Mesodermal cell (in vitro differentiated cells): ENCODE measurements around the gene GIPC2.
"Not testable (repeated sequence)": the region's sequence is repeated elsewhere in the genome, so short reads cannot be mapped to it uniquely, and the experiment has no call there.

ENCODE experiments used
- H3K27ac ChIP-seq: 2 replicates; pipeline ENCODE4 v1.7.0; 2013; ENCODE audit warnings: mild to moderate bottlenecking, low read depth, low read length, moderate library complexity; ENCODE audit not compliant: severe bottlenecking
- H3K36me3 ChIP-seq: 2 replicates; pipeline ENCODE4 v1.7.1; 2013; ENCODE audit warnings: mild to moderate bottlenecking, low read length, moderate library complexity; ENCODE audit not compliant: control insufficient read depth, insufficient read depth
- H3K4me1 ChIP-seq: one replicate; pipeline ENCODE4 v1.7.1; 2013; ENCODE audit warnings: mild to moderate bottlenecking, low read length; ENCODE audit not compliant: insufficient read depth, control insufficient read depth, poor library complexity, severe bottlenecking
- H3K4me3 ChIP-seq: 2 replicates; pipeline ENCODE4 v1.7.0; 2013; ENCODE audit warnings: low read length, control low read depth, mild to moderate bottlenecking; ENCODE audit not compliant: insufficient read depth, poor library complexity, severe bottlenecking; ENCODE audit errors: extremely low read depth
- H3K9me3 ChIP-seq: 2 replicates; pipeline ENCODE4 v1.7.1; 2013; ENCODE audit warnings: mild to moderate bottlenecking, low read length, moderate library complexity; ENCODE audit not compliant: control insufficient read depth
- WGBS, 2 experiments: methylation state at CpG; one replicate each; pipeline ENCODE4 v1.1.5; 2013; ENCODE audit warnings: missing lambda C conversion rate in 2 of 2; ENCODE audit not compliant: insufficient coverage in 2 of 2; 5-methylcytosine and 5-hydroxymethylcytosine counted together

Gene GIPC2

GRCh38 chr1:78113156-78113916 is 67.6 kb downstream of the GIPC2 start:
- no peaks in the 10 kb centered on the region for H3K36me3 ChIP-seq
- no peak overlapping the region for H3K4me3 ChIP-seq
- 90 to 92% methylated on average over 5 to 6 of the region's 6 CpGs for WGBS, 2 experiments
- no peaks in the 10 kb centered on the region for H3K9me3 ChIP-seq
- no peak overlapping the region for H3K27ac ChIP-seq
- peaks cover 2% of the 10 kb centered on the region for H3K4me1 ChIP-seq

DNA sequence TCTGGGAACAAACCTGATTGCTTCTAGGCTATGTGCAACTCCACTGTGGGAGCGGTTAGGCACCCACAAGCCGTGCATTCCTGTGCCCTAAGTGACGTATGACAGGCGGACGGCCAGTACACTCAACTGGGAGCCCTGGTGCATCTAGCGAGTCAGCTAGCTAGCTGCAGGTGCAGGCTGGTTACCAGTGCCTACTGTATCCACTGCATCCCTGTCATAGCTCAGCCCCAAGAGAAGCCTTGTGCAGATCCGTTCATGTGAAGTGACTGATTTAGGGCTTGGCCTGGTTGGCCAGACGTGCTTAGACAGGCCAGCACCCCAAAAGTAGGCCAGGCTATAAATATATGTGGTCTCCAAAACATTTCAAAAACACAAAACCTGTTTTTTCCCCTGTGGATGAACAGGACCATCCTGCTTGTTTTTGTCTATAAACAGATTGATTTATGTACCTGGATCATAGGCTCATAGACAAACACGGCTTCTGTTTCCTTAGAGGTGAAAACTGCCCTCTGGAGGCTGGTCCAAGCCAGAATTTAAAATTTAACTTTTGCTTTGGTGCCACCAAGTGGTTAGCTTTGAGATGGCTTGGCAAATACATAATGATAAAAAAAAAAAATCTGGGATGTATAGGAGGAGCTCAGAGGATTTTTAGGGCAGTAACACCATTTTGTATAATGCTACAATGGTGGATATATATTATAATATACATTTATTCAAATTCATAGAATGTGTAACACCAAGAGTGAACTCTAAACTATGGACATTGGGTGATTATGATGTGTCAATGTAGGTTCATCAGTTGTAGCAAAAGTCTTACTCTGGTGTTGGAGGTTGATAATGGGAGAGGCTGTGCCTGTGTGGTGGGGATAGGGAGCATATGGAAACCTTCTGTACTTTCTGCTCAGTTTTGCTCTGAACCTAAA is 68.5 kb downstream of the GIPC2 start:
- Histone ChIP-seq H3K9me3 (no peaks in the 10 kb centered on the region), H3K4me3 (no peak overlapping the region), H3K36me3 (no peaks in the 10 kb centered on the region), H3K27ac (no peak overlapping the region), H3K4me1 (peaks cover 2% of the 10 kb centered on the region)
- WGBS, 2 experiments: 78 to 98% methylated on average over 6 to 8 of the region's 9 CpGs

DNA sequence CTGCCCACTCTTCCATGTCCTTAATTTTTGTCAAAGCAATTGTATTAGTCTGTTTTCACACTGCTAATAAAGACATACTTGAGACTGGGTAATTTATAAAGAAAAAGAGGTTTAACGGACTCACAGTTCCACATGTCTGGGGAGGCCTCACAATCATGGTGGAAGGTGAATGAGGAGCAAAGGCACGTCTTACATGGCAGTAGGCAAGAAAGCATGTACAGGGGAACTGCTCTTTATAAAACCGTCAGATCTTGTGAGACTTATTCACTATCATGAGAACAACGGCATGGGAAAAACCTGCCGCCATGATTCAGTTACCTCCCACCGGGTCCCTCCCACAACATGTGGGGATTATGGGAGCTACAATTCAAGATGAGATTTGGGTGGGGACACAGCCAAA is 74.7 kb downstream of the GIPC2 start:
- not testable (repeated sequence) for H3K4me1 ChIP-seq, H3K27ac ChIP-seq, H3K36me3 ChIP-seq, H3K4me3 ChIP-seq, H3K9me3 ChIP-seq
- WGBS, 2 experiments: 60 to 68% methylated on average over 2 of the region's 6 CpGs

DNA sequence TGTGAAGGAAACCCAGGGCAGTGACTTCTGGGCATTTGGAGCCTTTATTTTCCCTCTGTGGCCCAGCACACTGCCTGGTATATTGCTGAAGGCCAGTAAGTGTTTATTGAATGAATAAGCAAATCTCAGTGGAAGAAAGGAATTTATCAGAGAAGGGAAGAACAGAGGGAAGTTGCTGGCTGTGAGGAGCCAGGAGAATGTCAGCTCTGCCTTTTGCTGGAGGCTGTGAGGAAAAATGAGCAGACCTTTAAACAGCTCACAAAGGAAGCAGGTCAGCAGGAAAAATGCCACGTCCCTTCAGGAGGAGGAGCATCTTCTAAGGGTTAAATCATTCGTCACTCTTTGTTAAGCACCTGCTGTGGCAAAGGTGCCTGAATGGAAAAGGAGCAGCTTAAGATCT is 75.9 kb downstream of the GIPC2 start:
- H3K36me3 ChIP-seq: no peaks in the 10 kb centered on the region
- no peak overlapping the region for H3K4me3 ChIP-seq
- no peaks in the 10 kb centered on the region for H3K4me1 ChIP-seq
- WGBS, 2 experiments: 11% methylated on average over 1 of the region's 2 CpGs; no CpG with 5 or more reads in 1 of the 2 experiments
- no peak overlapping the region for H3K27ac ChIP-seq
- H3K9me3 ChIP-seq: no peaks in the 10 kb centered on the region

- Histone ChIP-seq H3K4me1 (no peaks in the 10 kb centered on the region), H3K4me3 (no peak overlapping the region), H3K27ac (no peak overlapping the region), H3K9me3 (no peaks in the 10 kb centered on the region), H3K36me3 (no peaks in the 10 kb centered on the region)
- 59 to 82% methylated on average over 2 to 3 of the region's 5 CpGs for WGBS, 2 experiments
Observed at GRCh38 chr1:78122389-78122788, 76.6 kb downstream of the GIPC2 start.

GRCh38 chr1:78126506-78126905 is 80.7 kb downstream of the GIPC2 start:
- H3K27ac ChIP-seq: no peak overlapping the region
- WGBS, 2 experiments: 67 to 78% methylated on average over 1 to 2 of the region's 3 CpGs
- H3K36me3 ChIP-seq: no peaks in the 10 kb centered on the region
- no peak overlapping the region for H3K4me3 ChIP-seq
- H3K4me1 ChIP-seq: no peaks in the 10 kb centered on the region
- no peaks in the 10 kb centered on the region for H3K9me3 ChIP-seq

DNA sequence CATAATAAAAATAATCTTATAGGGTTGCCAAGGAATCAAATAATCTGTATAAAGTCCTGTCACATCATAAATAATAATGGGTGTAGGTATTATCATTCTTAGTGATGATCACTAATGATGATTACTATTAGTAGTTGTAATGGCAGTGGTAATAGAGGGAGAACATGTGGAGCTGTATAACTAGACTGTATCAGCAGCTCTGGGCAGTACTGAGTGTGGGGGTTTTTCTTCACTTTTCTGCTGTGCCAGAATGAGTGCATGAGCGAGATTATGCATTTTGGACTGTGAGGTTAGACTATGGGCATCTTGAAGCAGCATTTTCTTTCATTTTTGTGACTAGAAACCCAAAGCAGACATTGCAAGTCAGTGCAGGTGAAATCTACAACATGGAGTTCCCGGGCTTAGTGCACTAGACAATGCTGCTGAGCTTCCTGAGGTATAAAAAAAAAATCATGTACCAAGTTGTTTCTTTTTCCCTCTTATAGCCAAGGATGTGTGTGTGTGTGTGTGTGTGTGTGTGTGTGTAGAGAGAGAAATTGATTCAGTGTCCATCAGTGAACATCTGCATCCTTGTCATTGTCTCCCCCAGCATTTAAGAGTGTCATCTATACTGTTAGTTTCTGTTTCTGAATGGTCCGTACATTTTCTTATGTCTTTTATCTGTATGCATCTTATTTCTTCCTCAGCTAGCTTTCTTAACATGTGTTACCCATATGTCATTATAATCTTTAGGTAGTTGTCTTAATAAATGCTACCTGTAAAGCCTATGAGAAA is 86.6 kb downstream of the GIPC2 start:
- 83 to 84% methylated on average over 2 of the region's 3 CpGs for WGBS, 2 experiments
- Histone ChIP-seq H3K4me3 (no peak overlapping the region), H3K27ac (no peak overlapping the region), H3K36me3 (no peaks in the 10 kb centered on the region), H3K9me3 (no peaks in the 10 kb centered on the region), H3K4me1 (no peaks in the 10 kb centered on the region)

DNA sequence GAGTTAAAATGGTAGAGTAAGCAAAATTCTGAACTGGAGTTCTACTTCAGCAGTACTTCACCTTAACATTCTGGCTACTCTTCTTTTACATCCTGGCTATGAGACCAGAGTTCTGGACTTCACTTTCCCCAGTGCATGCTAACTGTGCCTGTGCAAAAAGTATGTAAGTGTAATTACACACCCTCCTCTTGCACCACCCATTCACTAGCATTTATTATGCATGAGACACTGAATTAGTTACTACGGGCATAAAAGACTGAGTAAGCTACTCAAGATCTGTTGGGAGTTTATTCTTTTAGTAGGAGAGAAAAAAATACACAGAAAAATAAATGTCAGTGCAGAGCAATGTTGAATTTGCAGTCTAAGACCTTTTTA is 87.2 kb downstream of the GIPC2 start:
- Histone ChIP-seq H3K4me3 (no peak overlapping the region), H3K4me1 (no peaks in the 10 kb centered on the region), H3K27ac (no peak overlapping the region), H3K9me3 (no peaks in the 10 kb centered on the region), H3K36me3 (no peaks in the 10 kb centered on the region)
- WGBS, 2 experiments: 80% methylated on average over 1 of the region's 1 CpG; no CpG with 5 or more reads in 1 of the 2 experiments

DNA sequence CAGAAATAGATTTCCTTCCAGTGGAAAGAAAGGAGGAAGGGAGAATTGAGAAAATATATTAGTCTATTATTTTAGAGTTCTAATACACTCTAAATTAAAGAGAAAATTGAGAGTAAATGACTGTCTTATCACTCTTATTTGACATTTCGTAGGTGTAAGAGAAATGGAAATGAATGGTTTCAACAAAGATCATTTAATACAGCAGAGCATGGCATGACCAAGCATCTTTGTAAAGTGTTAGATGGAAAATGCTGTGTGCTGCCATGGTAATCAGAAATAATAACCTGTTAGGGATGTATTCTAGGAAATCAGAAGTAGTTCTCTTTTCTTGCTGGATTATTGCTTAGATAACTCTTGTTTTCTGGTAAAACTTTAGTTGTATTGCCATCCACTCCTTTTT is 90.9 kb downstream of the GIPC2 start:
- Histone ChIP-seq H3K36me3 (no peaks in the 10 kb centered on the region), H3K27ac (no peak overlapping the region), H3K4me3 (no peak overlapping the region), H3K4me1 (no peaks in the 10 kb centered on the region), H3K9me3 (no peaks in the 10 kb centered on the region)
- WGBS, 2 experiments: 40% methylated on average over 1 of the region's 1 CpG; no CpG with 5 or more reads in 1 of the 2 experiments

DNA sequence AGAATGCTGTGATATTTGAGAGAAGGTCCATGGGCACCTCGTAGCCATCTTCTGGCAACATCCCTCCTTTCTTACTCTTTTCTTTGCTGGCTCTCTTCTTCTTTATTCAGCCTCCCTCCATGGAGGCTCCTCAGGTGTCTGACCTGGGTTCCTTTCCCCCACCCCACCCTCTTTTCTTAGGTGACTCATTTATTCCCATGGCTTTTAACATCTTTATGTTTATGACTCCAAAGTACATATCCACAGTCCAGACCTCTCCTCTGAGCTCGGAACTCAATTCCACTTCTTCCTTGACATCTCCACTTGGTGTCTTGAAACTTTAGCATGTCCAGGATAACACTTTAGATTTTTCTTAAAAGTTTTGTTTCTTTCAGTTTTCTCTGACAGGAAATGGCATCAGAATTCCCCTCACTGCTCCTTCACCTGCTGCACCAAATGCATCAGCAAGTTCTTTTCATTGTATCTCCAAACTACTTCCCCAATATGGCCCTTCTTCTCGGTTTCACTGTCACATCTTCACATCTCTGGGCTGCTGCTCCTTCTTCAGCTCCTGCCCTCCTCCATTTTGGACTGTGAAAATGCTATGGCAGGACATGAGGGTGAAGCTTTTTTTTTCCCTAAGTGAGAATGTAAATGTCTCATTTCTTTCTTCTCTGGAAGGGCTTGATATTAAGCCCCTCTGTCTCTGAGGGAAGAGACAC is 95.9 kb downstream of the GIPC2 start:
- Histone ChIP-seq H3K4me3 (no peak overlapping the region), H3K36me3 (no peaks in the 10 kb centered on the region), H3K9me3 (no peaks in the 10 kb centered on the region), H3K4me1 (no peaks in the 10 kb centered on the region), H3K27ac (no peak overlapping the region)
- 85 to 88% methylated on average over 1 to 2 of the region's 3 CpGs for WGBS, 2 experiments
